ENCODE results near the gene C1QTNF7. TPM values are rescaled to one million over a fixed set of nuclear protein-coding genes. Genes with fewer than 3 reads are reported as not detected.

Gene C1QTNF7
- total and polyA plus RNA-seq, 11 donors, result 0.21 to 4.3 (median 0.94) TPM

- no peak for TF ChIP-seq CTCF (IDR thresholded peaks at IDR 0.05)
- no peak for TF ChIP-seq POLR2A (IDR thresholded peaks at IDR 0.05)
- H3K9me3 ChIP-seq, result no peaks in the 10 kb centered on the region
- no peak overlapping the region for H3K4me3 ChIP-seq
- 70 to 74% (median 73%) methylated on average over 5 of the region's 5 CpGs for WGBS, 4 donors
- H3K36me3 ChIP-seq, result no peaks in the 10 kb centered on the region
- intact Hi-C loops (cut with DNase I), result no loop called here
- DNase-seq (no peak), ATAC-seq (no peak)
- peaks cover 0 to 54% (median 3%) of the 10 kb centered on the region in 12 donors for H3K4me1 ChIP-seq
- H3K27ac ChIP-seq, result peak overlapping the region in 2 of 12 donors; percentile 15 to 28
- H3K27me3 ChIP-seq, result no peaks in the 10 kb centered on the region
These were observed 45.1 kb upstream of the C1QTNF7 start for GRCh38 chr4:15382669-15383273.

GRCh38 chr4:15385515-15385914, 42.3 kb upstream of the C1QTNF7 start:
- no peak for DNase-seq
- peak overlapping the region in 7 of 12 donors; percentile 2 to 69 (median 50) for H3K27ac ChIP-seq
- no peaks in the 10 kb centered on the region for H3K9me3 ChIP-seq
- no peak overlapping the region for H3K4me3 ChIP-seq
- 75 to 77% (median 76%) methylated on average over 6 of the region's 6 CpGs for WGBS, 4 donors
- TF ChIP-seq POLR2A (IDR thresholded peaks at IDR 0.05), result no peak
- no peak for TF ChIP-seq CTCF (IDR thresholded peaks at IDR 0.05)
- H3K27me3 ChIP-seq, result no peaks in the 10 kb centered on the region
- no peak for ATAC-seq
- intact Hi-C loops (cut with DNase I), result no loop called here
- peaks cover 0 to 28% (median 0%) of the 10 kb centered on the region in 12 donors for H3K4me1 ChIP-seq
- H3K36me3 ChIP-seq, result no peaks in the 10 kb centered on the region

- peak overlapping the region in 6 of 12 donors; percentile 32 to 69 (median 52) for H3K27ac ChIP-seq
- no peak overlapping the region for H3K4me3 ChIP-seq
- H3K27me3 ChIP-seq, result no peaks in the 10 kb centered on the region
- H3K9me3 ChIP-seq, result no peaks in the 10 kb centered on the region
- H3K4me1 ChIP-seq, result peaks cover 0 to 28% (median 0%) of the 10 kb centered on the region in 12 donors
- intact Hi-C loops (cut with DNase I), result no loop called here
- no peaks in the 10 kb centered on the region for H3K36me3 ChIP-seq
- WGBS, 4 donors, result 70 to 81% (median 72%) methylated on average over 4 of the region's 4 CpGs
- TF ChIP-seq POLR2A (IDR thresholded peaks at IDR 0.05) (no peak), CTCF (IDR thresholded peaks at IDR 0.05) (no peak)
- DNase-seq (peak; percentile 25 to 71 (median 39)), ATAC-seq (peak; percentile 71 to 87 (median 80))
These were observed 41.9 kb upstream of the C1QTNF7 start for GRCh38 chr4:15385928-15386327.

GRCh38 chr4:15390494-15390893, 37.3 kb upstream of the C1QTNF7 start:
- TF ChIP-seq CTCF (IDR thresholded peaks at IDR 0.05) (no peak), POLR2A (IDR thresholded peaks at IDR 0.05) (no peak)
- peak overlapping the region in 1 of 12 donors; percentile 24 for H3K27ac ChIP-seq
- peaks cover 0 to 8% (median 0%) of the 10 kb centered on the region in 12 donors for H3K4me1 ChIP-seq
- no peak for DNase-seq
- H3K4me3 ChIP-seq, result no peak overlapping the region
- intact Hi-C loops (cut with DNase I), result loop anchor here in 3 of 10 donors (10.0 kb wide), 1 partner anchor 156 kb away; no protein-coding TSS in a partner anchor
- WGBS, 4 donors, result 80 to 91% (median 81%) methylated on average over 3 of the region's 3 CpGs
- H3K27me3 ChIP-seq, result no peaks in the 10 kb centered on the region
- H3K36me3 ChIP-seq, result no peaks in the 10 kb centered on the region
- ATAC-seq, result no peak
- no peaks in the 10 kb centered on the region for H3K9me3 ChIP-seq
